ENCODE data around the gene OVOL1. TPM values are rescaled to one million over a fixed set of nuclear protein-coding genes. Genes with fewer than 3 reads are reported as not detected.

The OVOL1 gene
- total and polyA plus RNA-seq, 2 of the 13 experiments (the other 11 are each of a cell fraction or from before 2014, with no cell fraction given) = 0.01 TPM; not detected in 1

DNA sequence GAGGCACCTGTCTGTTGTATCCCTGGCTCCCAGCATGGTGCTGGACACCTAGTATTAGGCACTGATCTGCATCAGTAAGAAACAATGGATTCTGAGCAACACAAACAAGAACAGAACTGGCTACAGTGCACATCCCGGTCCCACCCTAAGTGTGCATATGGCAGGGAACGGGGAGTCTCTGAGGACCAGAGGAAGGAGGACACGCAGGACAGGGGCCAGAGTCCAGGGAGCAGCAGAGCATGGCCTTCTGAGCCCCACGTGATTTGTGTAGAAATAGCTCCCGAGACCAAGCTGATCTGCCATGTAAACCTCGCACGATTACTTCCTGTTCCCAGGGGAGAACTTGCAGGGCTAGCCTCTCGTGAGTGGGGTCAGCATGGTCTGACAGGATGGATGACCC is 34.2 kb downstream of the OVOL1 start (continued):
- TF ChIP-seq, protein P1, sequence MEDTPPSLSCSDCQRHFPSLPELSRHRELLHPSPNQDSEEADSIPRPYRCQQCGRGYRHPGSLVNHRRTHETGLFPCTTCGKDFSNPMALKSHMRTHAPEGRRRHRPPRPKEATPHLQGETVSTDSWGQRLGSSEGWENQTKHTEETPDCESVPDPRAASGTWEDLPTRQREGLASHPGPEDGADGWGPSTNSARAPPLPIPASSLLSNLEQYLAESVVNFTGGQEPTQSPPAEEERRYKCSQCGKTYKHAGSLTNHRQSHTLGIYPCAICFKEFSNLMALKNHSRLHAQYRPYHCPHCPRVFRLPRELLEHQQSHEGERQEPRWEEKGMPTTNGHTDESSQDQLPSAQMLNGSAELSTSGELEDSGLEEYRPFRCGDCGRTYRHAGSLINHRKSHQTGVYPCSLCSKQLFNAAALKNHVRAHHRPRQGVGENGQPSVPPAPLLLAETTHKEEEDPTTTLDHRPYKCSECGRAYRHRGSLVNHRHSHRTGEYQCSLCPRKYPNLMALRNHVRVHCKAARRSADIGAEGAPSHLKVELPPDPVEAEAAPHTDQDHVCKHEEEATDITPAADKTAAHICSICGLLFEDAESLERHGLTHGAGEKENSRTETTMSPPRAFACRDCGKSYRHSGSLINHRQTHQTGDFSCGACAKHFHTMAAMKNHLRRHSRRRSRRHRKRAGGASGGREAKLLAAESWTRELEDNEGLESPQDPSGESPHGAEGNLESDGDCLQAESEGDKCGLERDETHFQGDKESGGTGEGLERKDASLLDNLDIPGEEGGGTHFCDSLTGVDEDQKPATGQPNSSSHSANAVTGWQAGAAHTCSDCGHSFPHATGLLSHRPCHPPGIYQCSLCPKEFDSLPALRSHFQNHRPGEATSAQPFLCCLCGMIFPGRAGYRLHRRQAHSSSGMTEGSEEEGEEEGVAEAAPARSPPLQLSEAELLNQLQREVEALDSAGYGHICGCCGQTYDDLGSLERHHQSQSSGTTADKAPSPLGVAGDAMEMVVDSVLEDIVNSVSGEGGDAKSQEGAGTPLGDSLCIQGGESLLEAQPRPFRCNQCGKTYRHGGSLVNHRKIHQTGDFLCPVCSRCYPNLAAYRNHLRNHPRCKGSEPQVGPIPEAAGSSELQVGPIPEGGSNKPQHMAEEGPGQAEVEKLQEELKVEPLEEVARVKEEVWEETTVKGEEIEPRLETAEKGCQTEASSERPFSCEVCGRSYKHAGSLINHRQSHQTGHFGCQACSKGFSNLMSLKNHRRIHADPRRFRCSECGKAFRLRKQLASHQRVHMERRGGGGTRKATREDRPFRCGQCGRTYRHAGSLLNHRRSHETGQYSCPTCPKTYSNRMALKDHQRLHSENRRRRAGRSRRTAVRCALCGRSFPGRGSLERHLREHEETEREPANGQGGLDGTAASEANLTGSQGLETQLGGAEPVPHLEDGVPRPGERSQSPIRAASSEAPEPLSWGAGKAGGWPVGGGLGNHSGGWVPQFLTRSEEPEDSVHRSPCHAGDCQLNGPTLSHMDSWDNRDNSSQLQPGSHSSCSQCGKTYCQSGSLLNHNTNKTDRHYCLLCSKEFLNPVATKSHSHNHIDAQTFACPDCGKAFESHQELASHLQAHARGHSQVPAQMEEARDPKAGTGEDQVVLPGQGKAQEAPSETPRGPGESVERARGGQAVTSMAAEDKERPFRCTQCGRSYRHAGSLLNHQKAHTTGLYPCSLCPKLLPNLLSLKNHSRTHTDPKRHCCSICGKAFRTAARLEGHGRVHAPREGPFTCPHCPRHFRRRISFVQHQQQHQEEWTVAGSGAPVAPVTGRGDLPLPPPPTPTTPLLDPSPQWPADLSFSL (CRISPR knock-in tag; IDR thresholded peaks at IDR 0.05) = no peak
- TF ChIP-seq ZNF431 (CRISPR knock-in tag; IDR thresholded peaks at IDR 0.05; ENCODE audit: borderline replicate concordance, low read depth) (no peak), ZNF263 (CRISPR knock-in tag; IDR thresholded peaks at IDR 0.05) (peak; percentile 69), ZNF235 (CRISPR knock-in tag; IDR thresholded peaks at IDR 0.05; ENCODE audit: borderline replicate concordance) (no peak), KDM2A (CRISPR knock-in tag; IDR thresholded peaks at IDR 0.05; ENCODE audit: borderline replicate concordance, low read depth) (no peak), JDP2 (CRISPR knock-in tag; IDR thresholded peaks at IDR 0.05; ENCODE audit: borderline replicate concordance) (no peak), SALL2 (CRISPR knock-in tag; IDR thresholded peaks at IDR 0.05) (no peak), IRF2 (CRISPR knock-in tag; IDR thresholded peaks at IDR 0.05) (peak; percentile 53; the same call in 1 of the 2 replicates), ZNF251 (CRISPR knock-in tag; IDR thresholded peaks at IDR 0.05) (no peak), THAP11 (CRISPR knock-in tag; IDR thresholded peaks at IDR 0.05) (peak; percentile 37; the same call in 1 of the 2 replicates), ZNF549 (CRISPR knock-in tag; IDR thresholded peaks at IDR 0.05) (no peak), EHMT2 (IDR thresholded peaks at IDR 0.05; ENCODE audit: borderline replicate concordance, low read depth, low read length) (no peak), ZFP82 (CRISPR knock-in tag; IDR thresholded peaks at IDR 0.05; ENCODE audit: borderline replicate concordance) (no peak), ZNF12 (CRISPR knock-in tag; IDR thresholded peaks at IDR 0.05) (peak; percentile 80), ZNF619 (CRISPR knock-in tag; IDR thresholded peaks at IDR 0.05) (no peak), MLLT10 (CRISPR knock-in tag; IDR thresholded peaks at IDR 0.05) (no peak), MXD4 (CRISPR knock-in tag; IDR thresholded peaks at IDR 0.05) (0 out of 2 replicates have a peak, but pooled peaks have one; percentile 33), XBP1 (CRISPR knock-in tag; IDR thresholded peaks at IDR 0.05) (no peak), ADNP (CRISPR knock-in tag; IDR thresholded peaks at IDR 0.05) (no peak)
- TF ChIP-seq, protein P2, sequence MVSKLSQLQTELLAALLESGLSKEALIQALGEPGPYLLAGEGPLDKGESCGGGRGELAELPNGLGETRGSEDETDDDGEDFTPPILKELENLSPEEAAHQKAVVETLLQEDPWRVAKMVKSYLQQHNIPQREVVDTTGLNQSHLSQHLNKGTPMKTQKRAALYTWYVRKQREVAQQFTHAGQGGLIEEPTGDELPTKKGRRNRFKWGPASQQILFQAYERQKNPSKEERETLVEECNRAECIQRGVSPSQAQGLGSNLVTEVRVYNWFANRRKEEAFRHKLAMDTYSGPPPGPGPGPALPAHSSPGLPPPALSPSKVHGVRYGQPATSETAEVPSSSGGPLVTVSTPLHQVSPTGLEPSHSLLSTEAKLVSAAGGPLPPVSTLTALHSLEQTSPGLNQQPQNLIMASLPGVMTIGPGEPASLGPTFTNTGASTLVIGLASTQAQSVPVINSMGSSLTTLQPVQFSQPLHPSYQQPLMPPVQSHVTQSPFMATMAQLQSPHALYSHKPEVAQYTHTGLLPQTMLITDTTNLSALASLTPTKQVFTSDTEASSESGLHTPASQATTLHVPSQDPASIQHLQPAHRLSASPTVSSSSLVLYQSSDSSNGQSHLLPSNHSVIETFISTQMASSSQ (IDR thresholded peaks at IDR 0.05; ENCODE audit: low read depth) = no peak
- TF ChIP-seq, protein P2 (CRISPR knock-in tag; IDR thresholded peaks at IDR 0.05; ENCODE audit: borderline replicate concordance) = no peak

All from HepG2 (cell line).